SU-DHL-6 (cell line): ENCODE measurements around the gene C20orf144.

Source experiments
- EZH2phosphoT487 ChIP-seq: fragments of 200-600 bp; sonication (generic), shearing (Covaris generic); conservative IDR thresholded peaks from 2 replicates; pipeline ENCODE4 v1.6.1; 2018; ENCODE audit warnings: mild to moderate bottlenecking, antibody characterized with exemption, low read length, moderate library complexity, mixed read lengths
- TF ChIP-seq, protein P1 (sequence below): fragments of 200-600 bp; sonication (generic); IDR thresholded peaks from one replicate; pipeline ENCODE4 v1.5.1; 2017; ENCODE audit warnings: antibody characterized with exemption, mild to moderate bottlenecking, low read length, moderate library complexity; ENCODE audit not compliant: insufficient read depth, poor library complexity, severe bottlenecking

DNA sequence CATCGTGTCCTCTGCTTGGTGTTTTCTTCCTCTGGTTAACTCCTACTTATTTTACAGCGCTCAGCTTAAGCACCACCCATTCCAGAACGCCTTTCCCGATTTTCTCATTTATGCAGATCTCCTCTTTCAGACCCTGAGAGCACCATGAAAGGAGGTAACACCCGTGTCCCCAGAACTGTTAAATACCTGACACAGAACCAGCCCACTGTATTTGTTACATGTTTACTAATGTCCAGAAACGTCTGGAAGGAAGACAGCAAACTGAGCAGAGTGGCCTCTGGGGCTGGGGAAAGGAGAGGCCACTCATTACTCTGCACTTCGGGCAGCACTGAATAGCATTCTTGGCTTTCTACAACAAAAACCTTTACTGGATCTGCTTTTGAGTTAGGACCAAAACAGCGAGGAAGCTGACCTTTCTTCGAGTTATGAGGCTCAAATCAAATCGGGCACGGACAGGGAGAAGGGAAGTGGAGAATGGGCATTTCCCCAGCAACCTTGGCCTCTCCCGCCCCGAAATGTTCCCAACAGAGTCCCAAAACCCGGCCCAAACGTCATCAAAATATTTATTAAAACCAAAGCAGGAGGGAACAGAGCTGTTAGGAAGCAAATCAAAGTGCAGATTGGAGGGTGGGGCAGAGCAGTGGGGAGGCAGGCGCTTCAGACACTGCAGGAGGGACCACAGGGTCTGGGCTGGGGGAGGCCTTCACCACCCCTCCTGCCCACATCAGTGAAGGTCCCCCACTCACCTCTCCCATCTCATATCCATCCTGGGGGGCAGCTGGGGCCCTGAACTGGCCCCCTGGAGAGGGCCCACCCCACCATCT is 13.2 kb downstream of the C20orf144 start:
- TF ChIP-seq, protein P1, sequence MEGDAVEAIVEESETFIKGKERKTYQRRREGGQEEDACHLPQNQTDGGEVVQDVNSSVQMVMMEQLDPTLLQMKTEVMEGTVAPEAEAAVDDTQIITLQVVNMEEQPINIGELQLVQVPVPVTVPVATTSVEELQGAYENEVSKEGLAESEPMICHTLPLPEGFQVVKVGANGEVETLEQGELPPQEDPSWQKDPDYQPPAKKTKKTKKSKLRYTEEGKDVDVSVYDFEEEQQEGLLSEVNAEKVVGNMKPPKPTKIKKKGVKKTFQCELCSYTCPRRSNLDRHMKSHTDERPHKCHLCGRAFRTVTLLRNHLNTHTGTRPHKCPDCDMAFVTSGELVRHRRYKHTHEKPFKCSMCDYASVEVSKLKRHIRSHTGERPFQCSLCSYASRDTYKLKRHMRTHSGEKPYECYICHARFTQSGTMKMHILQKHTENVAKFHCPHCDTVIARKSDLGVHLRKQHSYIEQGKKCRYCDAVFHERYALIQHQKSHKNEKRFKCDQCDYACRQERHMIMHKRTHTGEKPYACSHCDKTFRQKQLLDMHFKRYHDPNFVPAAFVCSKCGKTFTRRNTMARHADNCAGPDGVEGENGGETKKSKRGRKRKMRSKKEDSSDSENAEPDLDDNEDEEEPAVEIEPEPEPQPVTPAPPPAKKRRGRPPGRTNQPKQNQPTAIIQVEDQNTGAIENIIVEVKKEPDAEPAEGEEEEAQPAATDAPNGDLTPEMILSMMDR, result no peak
- TF ChIP-seq EZH2phosphoT487, result no peak
